Measurements from ENCODE around the gene SRPK2.

DNA sequence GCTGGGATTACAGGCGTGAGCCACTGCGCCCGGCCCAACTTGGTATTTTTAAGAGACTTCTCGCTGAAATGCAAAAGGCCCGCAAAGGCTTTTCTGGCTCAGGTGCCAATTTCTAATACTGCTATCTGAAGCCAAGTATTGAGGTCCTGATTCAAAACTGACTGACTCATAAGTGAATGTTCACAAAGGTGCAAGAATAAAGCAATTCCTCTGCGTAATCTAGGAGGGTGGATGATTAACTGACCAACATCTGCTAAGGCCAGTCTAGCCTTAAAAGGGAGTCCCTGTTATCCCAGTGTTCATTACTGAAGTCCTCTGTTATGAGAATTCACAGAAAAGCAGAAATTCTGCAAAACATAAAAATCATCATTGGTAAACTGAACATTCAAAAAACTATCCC, 111.4 kb downstream of the SRPK2 start:
- no peak for TF ChIP-seq GATA2 (CRISPR knock-in tag; IDR thresholded peaks at IDR 0.05)
- TF ChIP-seq, protein P1, sequence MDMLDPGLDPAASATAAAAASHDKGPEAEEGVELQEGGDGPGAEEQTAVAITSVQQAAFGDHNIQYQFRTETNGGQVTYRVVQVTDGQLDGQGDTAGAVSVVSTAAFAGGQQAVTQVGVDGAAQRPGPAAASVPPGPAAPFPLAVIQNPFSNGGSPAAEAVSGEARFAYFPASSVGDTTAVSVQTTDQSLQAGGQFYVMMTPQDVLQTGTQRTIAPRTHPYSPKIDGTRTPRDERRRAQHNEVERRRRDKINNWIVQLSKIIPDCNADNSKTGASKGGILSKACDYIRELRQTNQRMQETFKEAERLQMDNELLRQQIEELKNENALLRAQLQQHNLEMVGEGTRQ (IDR thresholded peaks at IDR 0.05; ENCODE audit: borderline replicate concordance, low read depth, low read length) = no peak
- no peak for TF ChIP-seq SMC3 (IDR thresholded peaks at IDR 0.05; ENCODE audit: low read depth, low read length)
- no peak for TF ChIP-seq YY1 (IDR thresholded peaks at IDR 0.05; ENCODE audit: low read depth)
- TF ChIP-seq FOXJ3 (CRISPR knock-in tag; IDR thresholded peaks at IDR 0.05) = no peak
- TF ChIP-seq JUND (IDR thresholded peaks at IDR 0.05) = no peak
- TF ChIP-seq, protein P2, sequence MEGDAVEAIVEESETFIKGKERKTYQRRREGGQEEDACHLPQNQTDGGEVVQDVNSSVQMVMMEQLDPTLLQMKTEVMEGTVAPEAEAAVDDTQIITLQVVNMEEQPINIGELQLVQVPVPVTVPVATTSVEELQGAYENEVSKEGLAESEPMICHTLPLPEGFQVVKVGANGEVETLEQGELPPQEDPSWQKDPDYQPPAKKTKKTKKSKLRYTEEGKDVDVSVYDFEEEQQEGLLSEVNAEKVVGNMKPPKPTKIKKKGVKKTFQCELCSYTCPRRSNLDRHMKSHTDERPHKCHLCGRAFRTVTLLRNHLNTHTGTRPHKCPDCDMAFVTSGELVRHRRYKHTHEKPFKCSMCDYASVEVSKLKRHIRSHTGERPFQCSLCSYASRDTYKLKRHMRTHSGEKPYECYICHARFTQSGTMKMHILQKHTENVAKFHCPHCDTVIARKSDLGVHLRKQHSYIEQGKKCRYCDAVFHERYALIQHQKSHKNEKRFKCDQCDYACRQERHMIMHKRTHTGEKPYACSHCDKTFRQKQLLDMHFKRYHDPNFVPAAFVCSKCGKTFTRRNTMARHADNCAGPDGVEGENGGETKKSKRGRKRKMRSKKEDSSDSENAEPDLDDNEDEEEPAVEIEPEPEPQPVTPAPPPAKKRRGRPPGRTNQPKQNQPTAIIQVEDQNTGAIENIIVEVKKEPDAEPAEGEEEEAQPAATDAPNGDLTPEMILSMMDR (IDR thresholded peaks at IDR 0.05) = no peak
- TF ChIP-seq EZH2phosphoT487 (IDR thresholded peaks at IDR 0.05; ENCODE audit: borderline replicate concordance, low read depth) = no peak
- no peak for TF ChIP-seq TCF12 (IDR thresholded peaks at IDR 0.05)
- TF ChIP-seq, protein P3, sequence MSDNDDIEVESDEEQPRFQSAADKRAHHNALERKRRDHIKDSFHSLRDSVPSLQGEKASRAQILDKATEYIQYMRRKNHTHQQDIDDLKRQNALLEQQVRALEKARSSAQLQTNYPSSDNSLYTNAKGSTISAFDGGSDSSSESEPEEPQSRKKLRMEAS (IDR thresholded peaks at IDR 0.05; ENCODE audit: low read depth) = no peak

Measured in SK-N-SH (cell line).